ENCODE results near the gene CSMD2.

The CSMD2 gene

DNA sequence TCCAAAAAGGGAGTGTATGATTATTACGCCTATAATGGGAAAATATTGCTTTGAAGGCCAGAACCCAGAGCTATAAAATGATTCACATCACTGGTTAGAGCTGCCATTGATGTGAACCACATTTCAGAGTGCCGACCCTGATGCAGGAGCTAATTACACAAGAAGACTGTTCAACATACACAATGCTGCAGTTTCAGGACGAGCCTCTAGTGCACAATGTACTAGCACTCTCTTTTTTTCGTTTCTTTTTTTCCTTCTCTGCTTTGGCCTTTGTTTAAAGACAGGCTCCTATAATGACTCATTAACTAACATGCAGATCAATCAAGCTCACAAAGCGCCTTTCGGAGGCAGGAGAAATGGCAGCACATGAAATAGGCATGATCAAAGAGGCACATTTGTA, 367.2 kb downstream of the CSMD2 start:
- H3K9ac ChIP-seq (ENCODE audit: low read length), result no peak overlapping the region

DNA sequence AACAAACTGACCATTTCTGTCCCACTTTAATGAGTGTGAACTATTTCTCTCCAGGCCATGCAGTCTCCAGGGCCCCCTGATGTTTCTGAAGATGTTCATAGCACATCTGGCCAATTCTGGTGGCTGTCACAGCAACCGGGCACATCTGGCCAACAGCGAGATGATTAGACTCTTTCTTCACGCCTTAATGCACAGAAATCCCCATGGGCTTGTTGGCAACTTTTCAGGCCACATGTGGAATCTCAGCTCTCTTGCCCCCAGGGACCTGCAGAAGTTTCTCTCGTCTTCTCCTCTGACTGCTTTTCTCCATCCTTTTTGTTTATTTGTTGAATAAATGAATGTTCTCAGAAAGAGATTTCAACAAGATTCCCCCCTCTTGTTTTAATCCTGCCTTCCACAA, 372.4 kb downstream of the CSMD2 start:
- no peak for DNase-seq

More for the DNA sequence above, 367.2 kb downstream of the CSMD2 start:
- Histone ChIP-seq H3K27ac (ENCODE audit: low read length) (no peak overlapping the region), H4K20me1 (ENCODE audit: insufficient read depth, low read length) (no peaks in the 10 kb centered on the region), H3K9me2 (replicated peaks; ENCODE audit: insufficient read depth, low read length) (no peaks in the 10 kb centered on the region), H3K4me3 (ENCODE audit: low read length) (no peak overlapping the region), H2AFZ (ENCODE audit: low read length) (no peak overlapping the region), H3K4me2 (ENCODE audit: low read depth, low read length) (no peak overlapping the region), H3K79me2 (ENCODE audit: low read length) (no peaks in the 10 kb centered on the region), H3K27me3 (replicated peaks; ENCODE audit: insufficient read depth, low read length) (peaks cover 20% of the 10 kb centered on the region), H3F3A (ENCODE audit: insufficient read depth, low read length) (no peaks in the 10 kb centered on the region), H3K9me3 (replicated peaks; ENCODE audit: insufficient read depth, low read length) (no peaks in the 10 kb centered on the region), H3K36me3 (replicated peaks; ENCODE audit: insufficient read depth, low read length) (no peaks in the 10 kb centered on the region), H3K4me1 (ENCODE audit: low read length) (no peaks in the 10 kb centered on the region)
- TF ChIP-seq, protein P1, sequence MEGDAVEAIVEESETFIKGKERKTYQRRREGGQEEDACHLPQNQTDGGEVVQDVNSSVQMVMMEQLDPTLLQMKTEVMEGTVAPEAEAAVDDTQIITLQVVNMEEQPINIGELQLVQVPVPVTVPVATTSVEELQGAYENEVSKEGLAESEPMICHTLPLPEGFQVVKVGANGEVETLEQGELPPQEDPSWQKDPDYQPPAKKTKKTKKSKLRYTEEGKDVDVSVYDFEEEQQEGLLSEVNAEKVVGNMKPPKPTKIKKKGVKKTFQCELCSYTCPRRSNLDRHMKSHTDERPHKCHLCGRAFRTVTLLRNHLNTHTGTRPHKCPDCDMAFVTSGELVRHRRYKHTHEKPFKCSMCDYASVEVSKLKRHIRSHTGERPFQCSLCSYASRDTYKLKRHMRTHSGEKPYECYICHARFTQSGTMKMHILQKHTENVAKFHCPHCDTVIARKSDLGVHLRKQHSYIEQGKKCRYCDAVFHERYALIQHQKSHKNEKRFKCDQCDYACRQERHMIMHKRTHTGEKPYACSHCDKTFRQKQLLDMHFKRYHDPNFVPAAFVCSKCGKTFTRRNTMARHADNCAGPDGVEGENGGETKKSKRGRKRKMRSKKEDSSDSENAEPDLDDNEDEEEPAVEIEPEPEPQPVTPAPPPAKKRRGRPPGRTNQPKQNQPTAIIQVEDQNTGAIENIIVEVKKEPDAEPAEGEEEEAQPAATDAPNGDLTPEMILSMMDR (IDR thresholded peaks at IDR 0.05; ENCODE audit: low read length), result no peak
- TF ChIP-seq EZH2 (optimal IDR thresholded peaks at IDR 0.05; ENCODE audit: low read depth, low read length), result no peak
- TF ChIP-seq EZH2phosphoT487 (IDR thresholded peaks at IDR 0.05; ENCODE audit: low read length), result no peak
- no peak for DNase-seq

DNA sequence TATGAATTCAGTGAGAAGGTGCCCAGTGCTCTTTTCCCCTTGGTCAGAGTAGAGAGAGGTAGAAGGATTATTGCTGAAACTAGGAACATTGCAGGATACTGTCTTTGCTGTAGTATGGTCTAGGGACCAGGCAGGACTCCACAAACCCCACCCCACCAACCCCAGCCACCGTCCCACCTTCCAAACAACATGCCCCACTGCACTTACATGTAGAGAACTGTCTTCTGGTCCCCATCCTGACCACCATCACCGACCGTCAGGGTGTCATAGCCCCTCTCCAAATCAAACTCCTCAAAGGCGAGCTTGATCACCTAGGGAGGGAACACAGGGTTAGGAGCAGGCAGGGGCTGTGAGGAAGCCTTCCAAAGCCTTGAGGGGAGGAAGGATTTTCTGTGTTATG, 372.8 kb downstream of the CSMD2 start:
- Histone ChIP-seq H3K4me2 (ENCODE audit: low read depth, low read length) (no peak overlapping the region), H3K9ac (ENCODE audit: low read length) (no peak overlapping the region), H3K4me1 (ENCODE audit: low read length) (no peaks in the 10 kb centered on the region), H3K27me3 (replicated peaks; ENCODE audit: insufficient read depth, low read length) (peaks cover 12% of the 10 kb centered on the region), H3K4me3 (ENCODE audit: low read length) (no peak overlapping the region), H4K20me1 (ENCODE audit: insufficient read depth, low read length) (no peaks in the 10 kb centered on the region), H3K27ac (ENCODE audit: low read length) (no peak overlapping the region), H3F3A (ENCODE audit: insufficient read depth, low read length) (no peaks in the 10 kb centered on the region), H3K9me3 (replicated peaks; ENCODE audit: insufficient read depth, low read length) (no peaks in the 10 kb centered on the region), H3K79me2 (ENCODE audit: low read length) (no peaks in the 10 kb centered on the region), H3K9me2 (replicated peaks; ENCODE audit: insufficient read depth, low read length) (no peaks in the 10 kb centered on the region), H3K36me3 (replicated peaks; ENCODE audit: insufficient read depth, low read length) (no peaks in the 10 kb centered on the region), H2AFZ (ENCODE audit: low read length) (no peak overlapping the region)
- no peak for DNase-seq
- TF ChIP-seq EZH2phosphoT487 (IDR thresholded peaks at IDR 0.05; ENCODE audit: low read length) (no peak), EZH2 (optimal IDR thresholded peaks at IDR 0.05; ENCODE audit: low read depth, low read length) (no peak)
- TF ChIP-seq, protein P1 (IDR thresholded peaks at IDR 0.05; ENCODE audit: low read length), result no peak

More for the DNA sequence above, 372.4 kb downstream of the CSMD2 start:
- Histone ChIP-seq H3F3A (ENCODE audit: insufficient read depth, low read length) (no peaks in the 10 kb centered on the region), H4K20me1 (ENCODE audit: insufficient read depth, low read length) (no peaks in the 10 kb centered on the region), H3K27me3 (replicated peaks; ENCODE audit: insufficient read depth, low read length) (peaks cover 12% of the 10 kb centered on the region), H3K79me2 (ENCODE audit: low read length) (no peaks in the 10 kb centered on the region), H3K4me3 (ENCODE audit: low read length) (no peak overlapping the region), H3K27ac (ENCODE audit: low read length) (no peak overlapping the region), H3K36me3 (replicated peaks; ENCODE audit: insufficient read depth, low read length) (no peaks in the 10 kb centered on the region), H3K4me2 (ENCODE audit: low read depth, low read length) (no peak overlapping the region), H3K9me3 (replicated peaks; ENCODE audit: insufficient read depth, low read length) (no peaks in the 10 kb centered on the region), H3K9me2 (replicated peaks; ENCODE audit: insufficient read depth, low read length) (no peaks in the 10 kb centered on the region), H2AFZ (ENCODE audit: low read length) (no peak overlapping the region), H3K4me1 (ENCODE audit: low read length) (no peaks in the 10 kb centered on the region), H3K9ac (ENCODE audit: low read length) (no peak overlapping the region)
- TF ChIP-seq EZH2 (optimal IDR thresholded peaks at IDR 0.05; ENCODE audit: low read depth, low read length), result no peak

DNA sequence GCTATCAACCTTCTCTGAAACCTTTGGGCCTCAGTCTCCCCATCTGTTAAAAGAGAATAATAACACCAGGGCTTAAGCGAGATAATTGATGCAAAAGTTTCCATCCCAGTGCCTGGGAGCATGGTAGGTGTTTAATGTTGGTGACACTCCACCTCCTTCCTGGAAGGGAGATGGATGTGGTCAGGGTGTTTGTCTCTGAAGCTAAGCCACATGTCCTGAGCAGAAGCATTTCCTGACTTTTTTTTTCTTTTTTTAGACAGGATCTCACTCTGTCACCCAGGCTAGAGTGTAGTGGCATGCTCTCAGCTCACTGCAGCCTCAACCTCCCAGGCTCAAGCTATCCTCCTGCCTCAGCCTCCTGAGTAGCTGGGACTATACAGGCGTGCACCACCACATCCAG, 373.8 kb downstream of the CSMD2 start:
- Histone ChIP-seq H3K9me3 (replicated peaks; ENCODE audit: insufficient read depth, low read length) (no peaks in the 10 kb centered on the region), H4K20me1 (ENCODE audit: insufficient read depth, low read length) (no peaks in the 10 kb centered on the region), H3K4me2 (ENCODE audit: low read depth, low read length) (no peak overlapping the region), H3F3A (ENCODE audit: insufficient read depth, low read length) (no peaks in the 10 kb centered on the region), H3K9me2 (replicated peaks; ENCODE audit: insufficient read depth, low read length) (no peaks in the 10 kb centered on the region), H3K27ac (ENCODE audit: low read length) (no peak overlapping the region), H3K79me2 (ENCODE audit: low read length) (no peaks in the 10 kb centered on the region), H3K4me3 (ENCODE audit: low read length) (no peak overlapping the region), H3K4me1 (ENCODE audit: low read length) (no peaks in the 10 kb centered on the region), H3K9ac (ENCODE audit: low read length) (no peak overlapping the region), H3K36me3 (replicated peaks; ENCODE audit: insufficient read depth, low read length) (no peaks in the 10 kb centered on the region), H2AFZ (ENCODE audit: low read length) (no peak overlapping the region), H3K27me3 (replicated peaks; ENCODE audit: insufficient read depth, low read length) (peaks cover 14% of the 10 kb centered on the region)
- TF ChIP-seq EZH2 (optimal IDR thresholded peaks at IDR 0.05; ENCODE audit: low read depth, low read length) (no peak), EZH2phosphoT487 (IDR thresholded peaks at IDR 0.05; ENCODE audit: low read length) (no peak)
- TF ChIP-seq, protein P1 (IDR thresholded peaks at IDR 0.05; ENCODE audit: low read length), result no peak
- no peak for DNase-seq

All from MM.1S (cell line).